A673 (cell line): ENCODE results near the gene IL6R.

Experiments
- EZH2 ChIP-seq: fragments of 200-600 bp; sonication (generic); IDR thresholded peaks from 2 replicates; pipeline ENCODE4 v1.6.1; 2017; ENCODE audit warnings: borderline replicate concordance, low read depth, mild to moderate bottlenecking, mixed read lengths, antibody characterized with exemption, low read length; ENCODE audit not compliant: poor library complexity, severe bottlenecking
- TF ChIP-seq, protein P1 (sequence below): fragments of 300-800, 200-600 bp; sonication (generic); conservative IDR thresholded peaks from 2 replicates; pipeline ENCODE4 v1.5.1; 2017; ENCODE audit warnings: low read depth, mild to moderate bottlenecking, antibody characterized with exemption, low read length, moderate library complexity, mixed read lengths

DNA sequence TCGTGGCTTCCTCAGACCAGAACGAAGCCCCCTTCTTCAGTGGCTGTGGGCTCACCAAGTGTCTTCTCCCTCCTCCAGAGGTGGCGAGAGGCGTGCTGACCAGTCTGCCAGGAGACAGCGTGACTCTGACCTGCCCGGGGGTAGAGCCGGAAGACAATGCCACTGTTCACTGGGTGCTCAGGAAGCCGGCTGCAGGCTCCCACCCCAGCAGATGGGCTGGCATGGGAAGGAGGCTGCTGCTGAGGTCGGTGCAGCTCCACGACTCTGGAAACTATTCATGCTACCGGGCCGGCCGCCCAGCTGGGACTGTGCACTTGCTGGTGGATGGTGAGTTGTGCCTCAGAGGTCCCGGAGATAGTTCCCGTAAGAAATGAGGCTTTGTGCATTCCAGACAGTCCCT lies 24.0 kb downstream of the IL6R start:
- TF ChIP-seq, protein P1, sequence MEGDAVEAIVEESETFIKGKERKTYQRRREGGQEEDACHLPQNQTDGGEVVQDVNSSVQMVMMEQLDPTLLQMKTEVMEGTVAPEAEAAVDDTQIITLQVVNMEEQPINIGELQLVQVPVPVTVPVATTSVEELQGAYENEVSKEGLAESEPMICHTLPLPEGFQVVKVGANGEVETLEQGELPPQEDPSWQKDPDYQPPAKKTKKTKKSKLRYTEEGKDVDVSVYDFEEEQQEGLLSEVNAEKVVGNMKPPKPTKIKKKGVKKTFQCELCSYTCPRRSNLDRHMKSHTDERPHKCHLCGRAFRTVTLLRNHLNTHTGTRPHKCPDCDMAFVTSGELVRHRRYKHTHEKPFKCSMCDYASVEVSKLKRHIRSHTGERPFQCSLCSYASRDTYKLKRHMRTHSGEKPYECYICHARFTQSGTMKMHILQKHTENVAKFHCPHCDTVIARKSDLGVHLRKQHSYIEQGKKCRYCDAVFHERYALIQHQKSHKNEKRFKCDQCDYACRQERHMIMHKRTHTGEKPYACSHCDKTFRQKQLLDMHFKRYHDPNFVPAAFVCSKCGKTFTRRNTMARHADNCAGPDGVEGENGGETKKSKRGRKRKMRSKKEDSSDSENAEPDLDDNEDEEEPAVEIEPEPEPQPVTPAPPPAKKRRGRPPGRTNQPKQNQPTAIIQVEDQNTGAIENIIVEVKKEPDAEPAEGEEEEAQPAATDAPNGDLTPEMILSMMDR, result no peak
- TF ChIP-seq EZH2, result no peak
